GM21786 (cell line): ENCODE results near the gene AGAP5.
"Not testable (repeated sequence)": the region's sequence is repeated elsewhere in the genome, so short reads cannot be mapped to it uniquely, and the experiment has no call there.

Experiments used
- ATAC-seq: cut with Tn5 transposase; IDR thresholded peaks from one replicate; pipeline ENCODE4 v1.9.1; 2021; ENCODE audit not compliant: unreplicated experiment

The AGAP5 gene

DNA sequence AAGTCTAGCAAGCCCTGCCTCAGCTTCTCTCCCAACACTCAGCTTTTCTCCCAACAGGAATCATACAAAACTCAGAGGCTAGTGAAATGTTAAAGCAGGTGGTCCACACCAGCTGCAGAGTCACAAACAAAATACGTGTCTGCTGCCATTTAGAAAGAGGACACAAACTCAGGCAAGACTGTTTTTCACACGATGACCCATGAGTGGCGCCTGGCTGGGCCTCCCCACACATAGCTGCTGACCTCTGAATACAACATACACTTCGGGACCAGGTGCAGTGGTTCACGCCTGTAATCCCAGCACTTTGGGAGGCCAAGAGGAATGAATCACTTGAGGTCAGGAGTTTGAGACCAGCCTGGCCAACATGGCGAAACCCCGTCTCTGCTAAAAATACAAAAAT lies 35.2 kb downstream of the AGAP5 start:
- ATAC-seq = not testable (repeated sequence)

DNA sequence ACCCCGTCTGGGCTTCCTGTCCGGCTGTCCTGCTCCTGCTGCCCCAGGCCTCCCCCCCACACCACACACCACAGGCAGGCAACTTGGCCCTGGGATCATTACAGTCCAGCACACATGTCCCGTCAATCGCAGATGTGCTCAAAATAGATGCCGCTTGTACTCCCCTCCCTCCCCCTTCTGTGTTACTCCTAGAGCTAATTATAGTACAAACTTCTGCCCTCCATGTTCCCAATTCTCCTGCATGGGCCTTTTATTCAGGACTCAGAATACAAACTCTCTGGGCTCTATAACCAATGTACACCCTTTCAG lies 42.0 kb downstream of the AGAP5 start, which contains the start of gene SYNPO2L:
Gene SYNPO2L (minus strand): TSS at position 40 of the 309 bp plus-strand sequence. CDS start 107 bp downstream, outside the sequence.
- no peak for ATAC-seq

DNA sequence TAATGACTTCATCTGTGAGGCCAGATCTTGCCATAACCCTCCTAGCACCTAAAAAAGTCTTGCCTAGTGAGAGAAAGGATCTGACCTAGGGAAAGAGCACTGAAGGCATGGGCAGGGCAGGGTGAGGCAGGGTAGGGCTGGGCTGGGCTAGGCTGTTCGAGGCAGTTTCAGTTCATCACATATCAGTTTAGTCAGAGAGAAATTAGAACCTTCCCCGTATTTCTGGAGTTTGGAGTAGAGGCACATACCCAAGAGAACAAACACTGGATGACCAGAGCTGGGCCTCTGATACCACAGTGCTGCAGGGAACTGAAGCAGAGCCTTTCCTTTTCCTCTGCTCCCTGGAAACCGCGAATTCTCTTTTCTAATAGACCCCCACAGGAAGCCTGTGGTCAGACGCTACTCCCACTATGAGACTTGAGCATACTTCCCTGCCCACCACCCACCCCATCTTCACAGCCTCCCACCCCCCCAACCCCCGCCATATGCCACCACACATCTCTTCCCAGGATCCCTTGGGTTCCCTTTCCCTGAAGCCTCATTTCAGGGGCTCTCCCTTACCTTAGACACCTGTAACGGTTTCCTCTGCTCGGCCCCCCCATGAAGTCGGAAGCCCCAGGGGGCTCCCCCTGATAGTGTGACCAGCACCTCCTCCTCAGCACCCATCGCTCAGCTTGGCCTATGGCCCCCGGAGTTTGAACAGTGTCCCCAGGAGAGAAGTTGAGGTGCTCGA lies 42.5 kb downstream of the AGAP5 start:
- ATAC-seq = no peak

DNA sequence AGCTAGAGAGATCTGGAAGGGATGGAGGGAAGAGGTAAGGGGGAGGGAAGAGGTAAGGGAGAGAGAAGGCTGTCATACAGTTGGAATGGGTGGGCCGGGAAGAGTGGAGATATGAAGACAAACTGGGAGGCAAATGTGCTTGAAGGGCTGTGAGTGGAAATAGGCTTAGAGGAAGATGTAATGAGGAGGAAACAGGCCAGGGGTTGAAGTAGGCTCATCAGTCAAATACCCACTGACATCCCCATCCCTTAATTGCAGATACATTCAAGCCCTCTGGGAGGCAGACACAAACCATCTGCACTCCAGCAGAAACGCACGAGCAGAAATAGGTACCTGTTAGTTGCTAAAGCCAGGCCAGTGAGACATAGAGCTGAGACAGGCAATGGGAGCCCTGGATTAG lies 44.2 kb downstream of the AGAP5 start:
- no peak for ATAC-seq

DNA sequence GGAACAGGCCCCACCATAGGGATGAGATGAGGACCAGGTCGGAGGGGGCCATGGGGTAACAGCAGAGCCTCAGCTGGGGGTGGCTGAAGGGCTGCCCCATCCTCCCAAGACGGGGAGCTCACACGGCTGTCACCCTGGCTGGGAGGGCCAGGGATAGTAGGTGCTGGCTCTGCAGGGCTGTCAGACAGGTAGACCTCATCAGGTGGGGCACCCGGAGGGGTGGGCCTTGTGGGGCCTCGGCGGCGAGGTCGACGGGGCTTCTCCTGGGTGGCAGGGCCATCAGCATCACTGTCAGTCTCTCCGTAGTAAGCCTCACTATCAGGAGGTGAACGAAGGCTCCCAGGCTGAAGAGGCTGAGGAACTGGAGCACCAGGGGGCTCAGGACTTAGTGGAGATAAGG lies 44.7 kb downstream of the AGAP5 start:
- ATAC-seq = no peak

- no peak for ATAC-seq
Measured at GRCh38 chr10:73650537-73651331, 47.2 kb downstream of the AGAP5 start.

- ATAC-seq = no peak
Measured at GRCh38 chr10:73649876-73650536, 47.9 kb downstream of the AGAP5 start.

DNA sequence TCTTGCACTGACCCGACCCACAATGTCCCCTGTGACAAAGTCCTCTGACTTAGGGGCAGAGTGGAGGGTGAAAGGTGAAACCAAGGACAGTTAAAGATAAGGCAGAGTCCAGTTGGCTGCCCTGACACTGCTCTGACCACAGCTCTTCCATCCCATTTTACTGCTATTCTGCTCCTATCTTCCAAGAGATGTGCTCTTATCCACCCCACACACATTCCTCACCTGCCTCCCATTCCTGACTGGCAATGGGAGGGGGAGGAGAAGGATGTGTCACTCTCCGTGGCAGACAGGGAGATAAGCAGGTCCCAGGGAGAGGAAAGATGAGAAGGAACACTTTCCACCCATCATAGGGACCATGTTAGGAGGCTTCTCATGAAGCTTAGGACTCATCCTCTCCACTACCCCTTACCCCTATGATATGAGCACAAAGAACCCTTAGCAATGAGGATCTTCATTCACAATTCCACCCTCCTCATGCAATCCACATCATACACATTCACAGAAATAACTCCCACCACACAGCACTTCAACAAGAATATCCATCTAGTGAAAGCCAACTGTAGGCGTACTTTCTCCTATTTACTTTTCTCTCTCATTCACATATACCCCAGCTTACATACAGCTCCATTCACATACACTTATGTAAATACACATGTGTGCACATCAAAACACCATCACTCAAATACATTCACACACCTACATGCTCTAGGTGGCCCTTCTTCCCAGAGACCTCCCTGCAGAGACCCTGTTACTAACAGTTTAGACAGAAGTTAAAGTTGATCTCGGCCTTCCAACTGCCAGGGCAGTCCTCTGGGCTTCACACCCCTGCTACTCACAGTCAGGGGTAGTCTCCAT lies 48.7 kb downstream of the AGAP5 start:
- ATAC-seq = no peak

DNA sequence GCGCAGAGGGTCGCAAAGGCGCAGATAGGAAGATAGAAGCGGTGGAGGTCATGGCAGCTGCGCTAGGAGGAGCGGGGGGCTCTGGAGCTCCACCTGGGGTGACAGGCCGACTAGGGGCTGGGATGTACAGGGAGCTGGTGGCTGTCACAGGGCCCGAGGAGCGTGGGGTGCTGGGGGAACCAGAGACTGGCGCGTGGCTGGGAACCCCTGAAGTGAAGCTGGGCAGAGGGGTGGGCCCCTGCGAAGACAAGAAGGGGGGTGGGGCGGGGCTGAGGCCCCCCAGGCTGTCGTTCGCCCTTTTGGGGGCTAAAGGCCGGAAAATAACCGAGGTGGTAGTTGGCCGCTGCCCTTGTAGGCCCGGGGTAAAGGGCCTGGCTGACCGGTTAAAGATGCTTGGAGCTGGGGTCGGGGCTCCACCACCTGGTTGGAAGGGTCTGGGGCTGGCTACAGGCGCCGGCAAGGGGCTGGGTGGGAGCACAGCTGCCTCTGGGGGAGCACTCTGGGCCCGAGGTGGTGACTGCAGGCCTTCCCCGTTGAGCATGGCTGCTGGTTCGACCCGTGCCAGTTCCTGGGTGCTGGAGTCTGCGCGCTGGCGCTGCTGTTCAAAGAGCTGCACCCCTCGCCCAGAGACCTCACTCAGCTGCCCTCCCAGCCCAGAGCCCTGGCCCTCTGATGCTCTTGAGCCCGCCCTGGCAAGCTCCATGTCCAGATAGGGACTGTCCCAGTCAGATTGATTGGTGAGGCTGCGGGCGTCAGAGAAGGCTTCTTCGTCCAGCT lies 49.8 kb downstream of the AGAP5 start:
- no peak for ATAC-seq

DNA sequence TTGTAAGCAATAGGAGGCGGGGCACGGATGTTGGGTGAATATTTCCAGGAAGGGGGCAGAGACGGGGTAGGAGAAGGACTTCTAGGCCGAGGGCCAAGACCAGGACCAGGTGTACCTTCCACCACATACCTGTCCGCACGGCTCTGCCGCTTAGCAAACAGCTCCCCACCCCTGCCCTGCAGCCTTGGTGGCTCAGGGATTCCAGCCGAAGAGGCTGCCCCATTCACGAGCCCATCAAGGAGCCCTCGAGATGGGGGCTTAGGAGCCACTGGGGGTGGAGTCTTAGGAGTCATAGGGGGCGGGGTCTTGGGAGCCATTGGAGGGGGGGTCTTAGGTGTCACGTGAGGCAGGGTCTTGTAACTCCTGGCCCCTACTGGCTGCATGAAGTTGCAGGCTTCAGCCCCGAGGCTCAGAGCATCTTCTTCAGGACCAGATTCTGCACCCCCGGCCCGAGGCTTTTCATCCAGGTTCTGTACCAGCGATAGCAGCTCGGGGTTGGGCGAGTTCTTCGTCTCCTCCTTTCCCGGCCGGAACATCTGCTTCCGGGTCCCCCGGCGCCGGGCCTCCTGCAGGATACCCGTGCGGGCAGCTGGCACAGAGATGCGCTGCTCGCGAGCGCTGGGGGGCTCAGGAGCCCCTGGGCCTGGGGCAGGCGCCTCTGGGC lies 50.6 kb downstream of the AGAP5 start:
- ATAC-seq = no peak

DNA sequence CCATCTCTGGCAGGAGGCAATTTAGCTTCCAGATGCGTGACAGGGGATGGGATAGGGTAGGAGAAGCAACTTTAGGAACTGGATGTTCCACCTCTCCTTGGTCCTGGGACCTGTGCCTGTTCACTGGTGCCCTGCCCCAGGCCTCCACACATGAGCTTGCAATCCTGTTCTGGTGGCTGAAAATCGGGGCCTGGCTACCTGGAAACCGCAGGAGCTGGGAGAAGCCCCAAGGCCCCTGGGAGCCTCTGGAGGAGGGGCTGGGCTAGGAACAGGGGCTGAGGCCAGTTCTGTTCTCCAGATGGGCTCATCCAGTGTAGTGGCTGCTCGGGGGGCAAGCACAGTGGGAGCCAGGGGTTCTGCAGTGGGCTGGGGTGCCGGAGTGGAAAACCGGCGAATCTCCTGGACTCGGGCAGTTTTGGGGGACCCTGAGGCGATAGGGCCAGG lies 51.3 kb downstream of the AGAP5 start:
- no peak for ATAC-seq

GRCh38 chr10:73645251-73645650 lies 52.7 kb downstream of the AGAP5 start:
- no peak for ATAC-seq

GRCh38 chr10:73644767-73645166 lies 53.1 kb downstream of the AGAP5 start:
- no peak for ATAC-seq

GRCh38 chr10:73644015-73644743 lies 53.7 kb downstream of the AGAP5 start:
- no peak for ATAC-seq

- no peak for ATAC-seq
Measured at GRCh38 chr10:73643362-73643761, 54.5 kb downstream of the AGAP5 start.

DNA sequence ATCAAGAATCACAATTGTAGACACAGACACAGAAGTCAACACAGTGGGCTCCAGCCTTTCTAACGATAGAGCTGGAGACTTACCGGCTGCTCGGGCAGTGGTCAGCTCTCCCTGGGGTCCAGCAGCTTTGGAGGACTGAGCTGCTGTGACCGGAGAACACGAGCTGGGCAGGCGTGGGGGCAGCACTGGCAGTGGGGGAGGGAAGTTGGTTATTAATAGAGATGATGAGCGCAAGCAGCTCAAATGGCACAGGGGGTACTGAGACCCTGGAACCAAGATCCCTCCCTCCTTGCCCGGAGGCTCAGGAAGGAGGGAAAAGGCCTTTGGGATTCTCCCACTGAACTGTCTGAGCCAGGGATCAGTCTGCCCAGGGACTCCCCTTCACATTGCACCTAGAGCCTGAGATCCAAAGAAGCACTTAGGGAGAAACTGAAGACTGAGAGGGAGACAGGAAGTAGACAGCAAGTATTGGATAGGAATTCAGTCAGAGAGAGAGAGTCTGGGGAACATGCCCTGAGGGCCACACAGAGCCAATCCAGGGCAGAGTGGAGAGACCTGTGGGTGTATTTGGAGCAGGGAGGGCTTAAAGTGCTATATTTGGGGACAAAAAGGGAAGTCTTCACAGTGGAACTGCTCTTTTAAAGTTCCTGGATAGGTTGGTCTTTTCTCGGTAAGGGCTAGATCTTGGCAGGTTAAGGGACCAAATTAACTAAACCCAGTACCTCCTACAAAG lies 56.4 kb downstream of the AGAP5 start, which contains the start of gene MYOZ1:
Gene MYOZ1 (minus strand): TSS at position 147 of the 733 bp plus-strand sequence. CDS start 1,457 bp downstream, outside the sequence.
- ATAC-seq = no peak

DNA sequence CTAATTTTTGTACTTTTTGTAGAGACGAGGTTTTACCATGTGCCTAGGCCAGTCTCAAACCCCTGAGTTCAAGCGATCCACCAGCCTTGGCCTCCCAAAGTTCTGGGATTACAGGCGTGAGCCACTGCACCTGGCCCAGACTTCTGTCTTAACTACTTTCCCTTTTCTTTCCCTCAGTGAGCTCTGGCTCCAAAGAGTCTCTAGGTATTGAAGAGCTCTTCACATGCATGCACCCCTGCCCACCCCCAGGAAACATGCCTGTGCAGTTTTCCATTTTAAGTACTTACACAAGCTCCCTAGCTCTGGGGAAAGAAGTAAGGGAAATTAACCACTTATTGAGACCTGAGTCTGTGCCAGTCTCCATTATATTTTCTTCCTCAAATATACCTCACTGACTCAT lies 58.6 kb downstream of the AGAP5 start:
- ATAC-seq = no peak

DNA sequence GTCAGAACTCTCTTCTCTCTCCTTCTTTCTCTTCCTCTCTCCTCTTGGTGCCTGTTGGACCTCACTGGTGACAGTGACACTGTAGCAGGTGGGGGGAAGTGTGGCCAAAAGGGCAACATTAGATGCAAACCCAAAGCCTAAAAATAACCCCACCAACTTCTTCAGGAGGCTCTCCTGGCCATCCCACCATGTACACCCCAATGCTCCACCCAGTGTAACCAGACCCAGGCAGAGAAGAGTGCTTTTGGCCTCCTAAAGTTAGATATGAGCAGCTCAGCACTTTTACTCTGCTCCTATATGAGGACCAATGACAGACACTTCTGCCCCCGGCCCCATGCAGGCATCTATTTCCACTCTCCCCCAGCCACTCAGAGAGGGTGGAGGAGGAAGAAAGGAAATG lies 62.1 kb downstream of the AGAP5 start:
- ATAC-seq = no peak
